Fibroblast of lung (primary cell): ENCODE data around the gene GCC1. TPM values are rescaled to one million over a fixed set of nuclear protein-coding genes. Genes with fewer than 3 reads are reported as not detected.
"Not testable (repeated sequence)": the region's sequence is repeated elsewhere in the genome, so short reads cannot be mapped to it uniquely, and the experiment has no call there.

Experiments
- DNase-seq, 2 donors: peaks; one replicate each; pipeline versions ENCODE4 v3.0.0 to v3.0.0-alpha.2; 2010; ENCODE audit warnings: low read depth in 2 of 2
- H2AFZ ChIP-seq: 2 replicates; pipeline ENCODE4 v1.5.1; 2012; ENCODE audit warnings: low read length, control low read depth, inconsistent platforms
- H3K27ac ChIP-seq: 2 replicates; pipeline ENCODE4 v1.5.1; 2011; ENCODE audit warnings: low read length, control low read depth; ENCODE audit not compliant: insufficient read depth
- H3K27me3 ChIP-seq: 2 replicates; pipeline ENCODE4 v1.5.1; 2011; ENCODE audit warnings: mild to moderate bottlenecking, low read length; ENCODE audit not compliant: control insufficient read depth, insufficient read depth
- H3K36me3 ChIP-seq: 2 replicates; pipeline ENCODE4 v1.5.1; 2011; ENCODE audit warnings: low read length; ENCODE audit not compliant: control insufficient read depth, insufficient read depth
- H3K4me1 ChIP-seq: 2 replicates; pipeline ENCODE4 v1.5.1; 2011; ENCODE audit warnings: low read length; ENCODE audit not compliant: control insufficient read depth, insufficient read depth; ENCODE audit errors: extremely low read depth
- H3K4me2 ChIP-seq: 2 replicates; pipeline ENCODE4 v1.5.1; 2011; ENCODE audit warnings: low read length, control low read depth; ENCODE audit not compliant: insufficient read depth; ENCODE audit errors: extremely low read depth
- H3K4me3 ChIP-seq, 4 experiments: fragments of 200-600 bp in 1 of 4; sonication (generic) in 1 of 4; replicated peaks in 1 of 4; 2 replicates each; pipeline ENCODE4 v1.5.1; 2011 to 2016; ENCODE audit warnings: low read length in 4 of 4, low read depth in 3 of 4, mild to moderate bottlenecking in 3 of 4, control low read depth in 2 of 4, inconsistent platforms in 1 of 4, mixed read lengths in 1 of 4; ENCODE audit not compliant: insufficient read depth in 1 of 4; ENCODE audit errors: control extremely low read depth in 1 of 4
- H3K79me2 ChIP-seq: 2 replicates; pipeline ENCODE4 v1.5.1; 2012; ENCODE audit warnings: mild to moderate bottlenecking, low read length, inconsistent platforms; ENCODE audit not compliant: control insufficient read depth, insufficient read depth
- H3K9ac ChIP-seq: 2 replicates; pipeline ENCODE4 v1.5.1; 2011; ENCODE audit warnings: mild to moderate bottlenecking, low read length, control low read depth; ENCODE audit not compliant: insufficient read depth
- H3K9me3 ChIP-seq: 2 replicates; pipeline ENCODE4 v1.5.1; 2012; ENCODE audit warnings: low read depth, low read length; ENCODE audit not compliant: control insufficient read depth, insufficient read depth
- H4K20me1 ChIP-seq: 2 replicates; pipeline ENCODE4 v1.5.1; 2011; ENCODE audit warnings: low read length; ENCODE audit not compliant: control insufficient read depth, insufficient read depth; ENCODE audit errors: extremely low read depth
- CTCF ChIP-seq, 2 donors: IDR thresholded peaks in 1 of 2; conservative IDR thresholded peaks in 1 of 2; 1 replicate in 1 of 2; 2 replicates in 1 of 2; pipeline ENCODE4 v1.5.1; 2011 to 2012; ENCODE audit warnings: low read length in 2 of 2, control low read depth in 1 of 2, inconsistent platforms in 1 of 2, low read depth in 1 of 2, mild to moderate bottlenecking in 1 of 2
- EZH2 ChIP-seq: IDR thresholded peaks from 2 replicates; pipeline ENCODE4 v1.5.1; 2012; ENCODE audit warnings: low read length, control low read depth, mild to moderate bottlenecking; ENCODE audit errors: missing control alignments
- polyA plus RNA-seq, 2 donors: library from polyadenylated mRNA; depleted of rRNA in 1 of 2; stranded (reverse) in 1 of 2; unstranded in 1 of 2; fragments of >200 nt; gene quantifications; 2 replicates each; pipeline ENCODE4 v1.2.1, GENCODE V29; 2011 to 2012; ENCODE audit warnings: missing spikeins in 1 of 2
- total RNA-seq: library from RNA; depleted of rRNA; stranded (reverse); fragments of >200 nt; gene quantifications from 2 replicates; pipeline ENCODE4 v1.2.1, GENCODE V29; 2014

The GCC1 gene
- total and polyA plus RNA-seq, 2 donors (not counting 1 experiment from before 2014, with no cell fraction given), result 8.0 to 38.8 TPM

- no peaks in the 10 kb centered on the region for H3K27me3 ChIP-seq
- H3K79me2 ChIP-seq, result peaks cover 7% of the 10 kb centered on the region
- no peak overlapping the region for H3K4me2 ChIP-seq
- H4K20me1 ChIP-seq, result no peaks in the 10 kb centered on the region
- H3K4me3 ChIP-seq, result no peak overlapping the region
- no peak overlapping the region for H3K27ac ChIP-seq
- H3K4me1 ChIP-seq, result peaks cover 3% of the 10 kb centered on the region
- peaks cover 2% of the 10 kb centered on the region for H3K36me3 ChIP-seq
- no peak overlapping the region for H3K9ac ChIP-seq
- TF ChIP-seq CTCF (conservative IDR thresholded peaks at IDR 0.05 in 1 of 2, IDR thresholded peaks at IDR 0.05 in 1 of 2; ENCODE audit: low read depth in 1 of 2, low read length in 2 of 2) (peak; percentile 28 to 38), EZH2 (no peak)
- H3K9me3 ChIP-seq, result no peaks in the 10 kb centered on the region
- peak; percentile 29 to 56 for DNase-seq
- no peak overlapping the region for H2AFZ ChIP-seq
These were observed 7.2 kb downstream of the GCC1 start for GRCh38 chr7:127578036-127578684.

GRCh38 chr7:127571741-127572505 is 13.5 kb downstream of the GCC1 start:
- H3K79me2 ChIP-seq, result no peaks in the 10 kb centered on the region
- no peak overlapping the region for H3K4me2 ChIP-seq
- H3K4me1 ChIP-seq, result no peaks in the 10 kb centered on the region
- no peak overlapping the region for H3K27ac ChIP-seq
- no peaks in the 10 kb centered on the region for H3K36me3 ChIP-seq
- H4K20me1 ChIP-seq, result no peaks in the 10 kb centered on the region
- no peak overlapping the region for H3K9ac ChIP-seq
- DNase-seq, result peak in 1 of 2 donors; percentile 33
- TF ChIP-seq CTCF (conservative IDR thresholded peaks at IDR 0.05 in 1 of 2, IDR thresholded peaks at IDR 0.05 in 1 of 2; ENCODE audit: low read depth in 1 of 2, low read length in 2 of 2), result no peak
- no peak for TF ChIP-seq EZH2
- no peak overlapping the region for H3K4me3 ChIP-seq
- H2AFZ ChIP-seq, result no peak overlapping the region
- H3K27me3 ChIP-seq, result no peaks in the 10 kb centered on the region
- H3K9me3 ChIP-seq, result no peaks in the 10 kb centered on the region

GRCh38 chr7:127568034-127568433 is 17.4 kb downstream of the GCC1 start:
- DNase-seq, H3K4me3 ChIP-seq, H2AFZ ChIP-seq, H3K9ac ChIP-seq, H3K4me2 ChIP-seq, H3K79me2 ChIP-seq, H3K4me1 ChIP-seq, H4K20me1 ChIP-seq, H3K9me3 ChIP-seq, H3K36me3 ChIP-seq, H3K27me3 ChIP-seq, H3K27ac ChIP-seq: not testable (repeated sequence)
